Activated CD4-positive, alpha-beta T cell treated with anti-CD3 and anti-CD28 coated beads, Interleukin-2, amount 10 ng/mL, durations not matched to agents 7 days and 5 days (primary cell): ENCODE results near the gene KIFC3. TPM values are rescaled to one million over a fixed set of nuclear protein-coding genes. Genes with fewer than 3 reads are reported as not detected.
"Not testable (repeated sequence)": the region's sequence is repeated elsewhere in the genome, so short reads cannot be mapped to it uniquely, and the experiment has no call there.

ENCODE experiments used
- CTCF ChIA-PET: fragments of 350-600 bp; sonication (Branson Sonifier 250); formaldehyde crosslinking; loops from one replicate; lab custom pipeline; 2021; ENCODE audit warnings: antibody characterized with exemption; lab: Charles Lee
- POLR2A ChIA-PET: fragments of 350-600 bp; sonication (Branson Sonifier 250); formaldehyde crosslinking; loops from one replicate; lab custom pipeline; 2021; ENCODE audit warnings: antibody characterized with exemption; lab: Charles Lee
- DNase-seq: peaks from one replicate; pipeline ENCODE4 v3.0.0-alpha.2; 2020
- H3K27ac Mint-ChIP-seq: one replicate; pipeline ENCODE4 v1.8.0; 2021; ENCODE audit warnings: mild to moderate bottlenecking, moderate library complexity, mixed read lengths
- H3K27me3 Mint-ChIP-seq: one replicate; pipeline ENCODE4 v1.8.0; 2021; ENCODE audit warnings: mixed read lengths
- H3K36me3 Mint-ChIP-seq: one replicate; pipeline ENCODE4 v1.8.0; 2021; ENCODE audit warnings: low read depth, mixed read lengths
- H3K4me1 Mint-ChIP-seq: one replicate; pipeline ENCODE4 v1.8.0; 2021; ENCODE audit warnings: mixed read lengths
- H3K4me3 Mint-ChIP-seq: one replicate; pipeline ENCODE4 v1.8.0; 2021; ENCODE audit warnings: mild to moderate bottlenecking, moderate library complexity, mixed read lengths
- H3K9me3 Mint-ChIP-seq: one replicate; pipeline ENCODE4 v1.8.0; 2021; ENCODE audit warnings: mixed read lengths
- microRNA-seq: library from miRNA; unstranded; fragments of <30 nt; microRNA quantifications from one replicate; pipeline ENCODE4 v1.2.0, GENCODE V29; 2021; ENCODE audit warnings: borderline microRNAs expressed, borderline replicate concordance
- total RNA-seq, 2 experiments: library from RNA; stranded (reverse); gene quantifications; one replicate each; pipeline ENCODE4 v1.2.3, GENCODE V29; 2021

The KIFC3 gene
- total RNA-seq, 2 experiments from 2014 or later = not detected

GRCh38 chr16:57714047-57714446 is 88.2 kb downstream of the KIFC3 start:
- H3K9me3 Mint-ChIP-seq = no peaks in the 10 kb centered on the region
- no peak overlapping the region for H3K4me3 Mint-ChIP-seq
- no peaks in the 10 kb centered on the region for H3K36me3 Mint-ChIP-seq
- H3K4me1 Mint-ChIP-seq = no peaks in the 10 kb centered on the region
- DNase-seq = no peak
- H3K27me3 Mint-ChIP-seq = peaks cover 30% of the 10 kb centered on the region
- CTCF ChIA-PET = interaction anchor here (1.8 kb wide), 1 partner anchor 138 kb away, joined by 5 read pairs; no protein-coding TSS in a partner anchor
- no peak overlapping the region for H3K27ac Mint-ChIP-seq
- POLR2A ChIA-PET = no interaction called here

- POLR2A ChIA-PET = no interaction called here
- H3K36me3 Mint-ChIP-seq = no peaks in the 10 kb centered on the region
- H3K4me3 Mint-ChIP-seq = no peak overlapping the region
- H3K4me1 Mint-ChIP-seq = no peaks in the 10 kb centered on the region
- H3K27ac Mint-ChIP-seq = no peak overlapping the region
- H3K9me3 Mint-ChIP-seq = no peaks in the 10 kb centered on the region
- H3K27me3 Mint-ChIP-seq = peaks cover 30% of the 10 kb centered on the region
- CTCF ChIA-PET = no interaction called here
- DNase-seq = no peak
Measured at GRCh38 chr16:57713596-57713995, 88.7 kb downstream of the KIFC3 start.

DNA sequence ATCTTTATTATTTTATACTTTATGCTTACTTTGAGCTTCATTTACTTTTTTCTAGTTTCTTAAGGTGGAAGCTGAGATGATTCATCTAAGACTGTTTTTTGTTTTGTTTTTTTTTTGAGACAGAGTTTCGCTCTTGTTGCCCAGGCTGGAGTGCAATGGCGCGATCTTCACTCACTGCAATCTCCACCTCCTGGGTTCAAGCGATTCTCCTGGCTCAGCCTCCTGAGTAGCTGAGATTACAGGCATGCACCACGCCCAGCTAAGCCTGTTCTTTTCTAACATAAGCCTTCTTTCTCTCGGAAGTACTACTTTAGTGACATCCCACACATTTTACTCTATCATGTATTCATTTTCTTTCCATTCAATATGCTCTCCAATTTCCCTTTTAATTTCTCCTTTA is 89.7 kb downstream of the KIFC3 start:
- ChIA-PET POLR2A (interaction anchor here (0.6 kb wide), 1 partner anchor 25 kb away, joined by 3 read pairs; no protein-coding TSS in a partner anchor), CTCF (interaction anchor here (0.9 kb wide), 1 partner anchor 23 kb away, joined by 3 read pairs; the partner anchor contains the start of gene KATNB1)
- H3K4me1 Mint-ChIP-seq, H3K4me3 Mint-ChIP-seq, H3K36me3 Mint-ChIP-seq, H3K27ac Mint-ChIP-seq, H3K9me3 Mint-ChIP-seq, DNase-seq: not testable (repeated sequence)
- H3K27me3 Mint-ChIP-seq = peaks cover 34% of the 10 kb centered on the region

GRCh38 chr16:57711993-57712392 is 90.3 kb downstream of the KIFC3 start:
- Mint-ChIP-seq H3K27ac (no peak overlapping the region), H3K36me3 (no peaks in the 10 kb centered on the region), H3K27me3 (peaks cover 34% of the 10 kb centered on the region), H3K4me3 (no peak overlapping the region), H3K9me3 (no peaks in the 10 kb centered on the region), H3K4me1 (no peaks in the 10 kb centered on the region)
- ChIA-PET CTCF (interaction anchor here (0.9 kb wide), 1 partner anchor 24 kb away, joined by 3 read pairs; the partner anchor contains the start of gene KATNB1), POLR2A (interaction anchor here (0.6 kb wide), 1 partner anchor 26 kb away, joined by 3 read pairs; no protein-coding TSS in a partner anchor)
- DNase-seq = no peak

DNA sequence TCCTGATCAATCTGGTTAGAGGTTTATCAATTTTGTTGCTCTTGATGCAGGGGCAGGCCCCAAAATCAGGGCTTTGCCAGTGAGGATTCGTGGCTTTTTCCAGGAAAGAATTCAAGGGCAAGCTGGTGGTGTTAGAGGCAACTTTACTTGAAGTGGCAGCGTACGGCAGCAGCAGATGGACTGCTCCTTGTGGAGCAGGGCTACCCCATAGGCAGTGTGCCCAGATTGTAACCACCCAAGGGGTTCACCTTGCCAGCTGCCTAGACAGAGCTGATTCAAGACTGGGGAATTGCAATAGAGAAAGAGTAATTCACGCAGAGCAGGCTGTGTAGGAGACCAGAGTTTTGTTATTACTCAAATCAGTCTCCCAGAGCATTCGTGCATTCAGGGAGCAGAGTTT is 90.9 kb downstream of the KIFC3 start:
- no peak for DNase-seq

DNA sequence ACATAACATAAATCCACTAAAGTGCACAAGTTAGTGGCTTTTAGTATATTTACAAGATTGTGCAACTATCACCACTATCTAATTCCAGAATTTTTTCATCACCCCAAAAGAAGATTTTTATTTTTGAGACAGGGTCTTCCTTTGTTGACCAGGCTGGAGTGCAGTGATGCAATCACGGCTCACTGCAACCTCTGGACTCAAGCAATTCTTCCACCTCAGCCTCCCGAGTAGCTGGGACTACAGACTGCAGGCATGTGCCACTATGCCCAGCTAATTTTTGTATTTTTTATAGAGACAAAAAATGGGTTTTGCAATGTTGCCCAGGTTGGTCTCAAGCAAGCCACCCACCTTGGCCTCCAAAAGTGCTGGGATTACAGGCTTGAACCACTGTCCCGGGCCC is 92.6 kb downstream of the KIFC3 start:
- Mint-ChIP-seq H3K4me1 (no peaks in the 10 kb centered on the region), H3K27me3 (peaks cover 33% of the 10 kb centered on the region), H3K9me3 (no peaks in the 10 kb centered on the region), H3K4me3 (no peak overlapping the region), H3K36me3 (no peaks in the 10 kb centered on the region), H3K27ac (no peak overlapping the region)
- POLR2A ChIA-PET = no interaction called here
- CTCF ChIA-PET = no interaction called here
- no peak for DNase-seq

More for the DNA sequence above, 90.9 kb downstream of the KIFC3 start:
- POLR2A ChIA-PET = interaction anchor here (0.6 kb wide), 1 partner anchor 95 kb away, joined by 10 read pairs; no protein-coding TSS in a partner anchor
- Mint-ChIP-seq H3K36me3 (no peaks in the 10 kb centered on the region), H3K9me3 (no peaks in the 10 kb centered on the region), H3K27ac (no peak overlapping the region), H3K4me1 (no peaks in the 10 kb centered on the region), H3K27me3 (peaks cover 34% of the 10 kb centered on the region), H3K4me3 (no peak overlapping the region)
- CTCF ChIA-PET = no interaction called here

Small RNA genes within 50 kb of the gene (microRNA-seq; reads per million reads assigned to microRNA genes)
- not detected for gene MIR6772

Other genes with a start within 250 kb of the KIFC3 start
- 1 to 10 TPM; 2.2 to 2.9 TPM for gene ADGRG1, start 173.9 kb downstream of the KIFC3 start, total RNA-seq
- not detected for gene ADGRG3, start 134.2 kb downstream of the KIFC3 start, total RNA-seq
- gene DRC7, start 107.7 kb downstream of the KIFC3 start, total RNA-seq = not detected
- gene KATNB1, start 66.7 kb downstream of the KIFC3 start, total RNA-seq = 10 to 100 TPM; 23.1 to 31.7 TPM
- not detected for gene CNGB1, start 168.6 kb upstream of the KIFC3 start, total RNA-seq
- 10 to 100 TPM; 19.8 to 20.8 TPM for gene ZNF319, start 198.2 kb upstream of the KIFC3 start, total RNA-seq
- 10 to 100 TPM; 52.0 to 58.0 TPM for gene USB1, start 198.9 kb upstream of the KIFC3 start, total RNA-seq
- gene MMP15, start 223.3 kb upstream of the KIFC3 start, total RNA-seq = under 1 TPM; 0.20 to 0.27 TPM